Common myeloid progenitor, CD34-positive (primary cell): ENCODE measurements around the gene TBX6.

Source experiments
- CTCF ChIA-PET: fragments of 350-600 bp; sonication (Branson Sonifier 250); formaldehyde crosslinking; loops from one replicate; lab custom pipeline; 2021; ENCODE audit warnings: antibody characterized with exemption; lab: Charles Lee
- POLR2A ChIA-PET: fragments of 350-600 bp; sonication (Branson Sonifier 250); formaldehyde crosslinking; loops from one replicate; lab custom pipeline; 2021; ENCODE audit warnings: antibody characterized with exemption; lab: Charles Lee
- DNase-seq, 3 donors: peaks; one replicate each; pipeline versions ENCODE4 v3.0.0 to v3.0.0-alpha.2; 2013
- H3K27ac ChIP-seq, 2 experiments: 1 replicate in 1 of 2; 2 replicates in 1 of 2; pipeline ENCODE4 v1.7.0; 2013; ENCODE audit warnings: inconsistent platforms in 2 of 2, low read length in 2 of 2, mild to moderate bottlenecking in 2 of 2, low read depth in 1 of 2, moderate library complexity in 1 of 2; ENCODE audit not compliant: severe bottlenecking in 2 of 2, insufficient read depth in 1 of 2, poor library complexity in 1 of 2
- H3K27me3 ChIP-seq, 5 experiments: replicated peaks in 2 of 5; 1 replicate in 3 of 5; 2 replicates in 2 of 5; pipeline versions ENCODE4 v1.6.1 to v1.7.0; 2013; ENCODE audit warnings: low read length in 4 of 5, mild to moderate bottlenecking in 2 of 5, moderate library complexity in 2 of 5, inconsistent platforms in 1 of 5; ENCODE audit not compliant: insufficient read depth in 5 of 5, control insufficient read depth in 4 of 5
- H3K36me3 ChIP-seq, 4 experiments: 1 replicate in 2 of 4; 2 replicates in 2 of 4; pipeline versions ENCODE4 v1.6.1 to v1.7.0; 2013; ENCODE audit warnings: low read length in 3 of 4, control low read depth in 1 of 4, mild to moderate bottlenecking in 1 of 4; ENCODE audit not compliant: control insufficient read depth in 4 of 4, insufficient read depth in 4 of 4
- H3K4me1 ChIP-seq, 4 experiments: 1 replicate in 3 of 4; 2 replicates in 1 of 4; pipeline versions ENCODE4 v1.6.1 to v1.7.1; 2013; ENCODE audit warnings: low read length in 3 of 4, mild to moderate bottlenecking in 3 of 4, control low read depth in 1 of 4, inconsistent platforms in 1 of 4, moderate library complexity in 1 of 4; ENCODE audit not compliant: control insufficient read depth in 4 of 4, insufficient read depth in 4 of 4; ENCODE audit errors: control extremely low read depth in 1 of 4
- H3K4me3 ChIP-seq, 7 experiments: 1 replicate in 4 of 7; 2 replicates in 3 of 7; pipeline versions ENCODE4 v1.5.1 to v1.7.0; 2013; ENCODE audit warnings: mild to moderate bottlenecking in 7 of 7, low read length in 6 of 7, moderate library complexity in 6 of 7, inconsistent platforms in 2 of 7, low read depth in 2 of 7, control low read depth in 1 of 7; ENCODE audit not compliant: insufficient read depth in 4 of 7, control insufficient read depth in 1 of 7; ENCODE audit errors: extremely low read depth in 1 of 7
- H3K9me3 ChIP-seq, 5 experiments: 1 replicate in 4 of 5; 2 replicates in 1 of 5; pipeline versions ENCODE4 v1.6.1 to v1.7.1; 2013; ENCODE audit warnings: low read length in 4 of 5, mild to moderate bottlenecking in 2 of 5, inconsistent platforms in 1 of 5, low read depth in 1 of 5, moderate library complexity in 1 of 5; ENCODE audit not compliant: control insufficient read depth in 4 of 5, insufficient read depth in 2 of 5; ENCODE audit errors: control extremely low read depth in 1 of 5
- WGBS: methylation state at CpG from one replicate; pipeline ENCODE4 v1.1.5; 2013; ENCODE audit not compliant: insufficient coverage; 5-methylcytosine and 5-hydroxymethylcytosine counted together

The TBX6 gene

GRCh38 chr16:30082545-30083090 is 9.1 kb downstream of the TBX6 start:
- H3K36me3 ChIP-seq = peaks cover 15 to 73% (median 58%) of the 10 kb centered on the region in 4 experiments
- CTCF ChIA-PET = interaction anchor here (0.9 to 19.2 kb wide), 6 partner anchors 9 to 77 kb away, joined by 3 to 235 read pairs (median 4); partner anchors contain the start of genes ALDOA, TBX6 and YPEL3
- WGBS = 98% methylated on average over 16 of the region's 20 CpGs

GRCh38 chr16:30079480-30079879 is 12.2 kb downstream of the TBX6 start:
- H3K27me3 ChIP-seq = no peaks in the 10 kb centered on the region
- no peak overlapping the region for H3K27ac ChIP-seq
- ChIA-PET CTCF (interaction anchor here (1.0 to 19.2 kb wide), 6 partner anchors 10 to 23 kb away, joined by 3 to 235 read pairs (median 3); partner anchors contain the start of genes ALDOA, TBX6 and YPEL3), POLR2A (interaction anchor here (0.5 to 1.9 kb wide), 2 partner anchors 12 to 396 kb away, joined by 3 to 8 read pairs; no protein-coding TSS in a partner anchor)
- peaks cover 11 to 67% (median 53%) of the 10 kb centered on the region in 4 experiments for H3K36me3 ChIP-seq
- no peak overlapping the region for H3K4me3 ChIP-seq
- 95% methylated on average over 7 of the region's 7 CpGs for WGBS
- no peak for DNase-seq
- H3K4me1 ChIP-seq = peaks cover 6 to 33% (median 19%) of the 10 kb centered on the region in 4 experiments
- H3K9me3 ChIP-seq = no peaks in the 10 kb centered on the region

More at GRCh38 chr16:30082545-30083090, 9.1 kb downstream of the TBX6 start:
- peaks cover 0 to 8% (median 3%) of the 10 kb centered on the region in 4 experiments for H3K4me1 ChIP-seq
- POLR2A ChIA-PET = no interaction called here
- H3K27ac ChIP-seq = no peak overlapping the region
- H3K27me3 ChIP-seq = no peaks in the 10 kb centered on the region
- no peak overlapping the region for H3K4me3 ChIP-seq
- DNase-seq = peak in 2 of 3 donors; percentile 25 to 31
- H3K9me3 ChIP-seq = no peaks in the 10 kb centered on the region

DNA sequence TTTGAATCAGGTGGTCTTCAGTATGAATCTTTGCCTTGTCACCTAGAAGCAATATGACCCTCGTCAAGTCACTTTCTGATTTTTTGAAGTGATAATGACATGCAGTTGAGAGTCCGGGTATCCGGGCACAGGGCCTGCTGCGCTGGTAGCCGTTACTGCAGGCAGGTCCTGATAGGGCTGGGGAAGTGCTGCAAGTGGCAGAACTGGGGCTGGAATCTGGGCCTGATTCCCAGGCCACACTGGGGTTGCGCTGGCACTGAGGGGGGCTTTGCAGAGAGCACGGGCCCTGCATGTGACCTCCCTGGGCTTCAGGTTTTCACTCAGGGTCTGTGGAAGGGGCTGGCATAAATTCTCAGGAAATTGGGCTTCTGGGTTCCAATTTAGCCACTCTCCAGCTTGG is 13.0 kb downstream of the TBX6 start:
- H3K36me3 ChIP-seq = peaks cover 7 to 59% (median 46%) of the 10 kb centered on the region in 4 experiments
- H3K4me3 ChIP-seq = no peak overlapping the region
- ChIA-PET POLR2A (interaction anchor here (1.9 kb wide), 1 partner anchor 12 kb away, joined by 8 read pairs; no protein-coding TSS in a partner anchor), CTCF (interaction anchor here (1.2 to 19.2 kb wide), 4 partner anchors 10 to 13 kb away, joined by 3 to 235 read pairs (median 6); partner anchors contain the start of genes ALDOA, TBX6 and YPEL3)
- H3K9me3 ChIP-seq = no peaks in the 10 kb centered on the region
- H3K27ac ChIP-seq = peak overlapping the region in 1 of 2 experiments; percentile 36
- peaks cover 6 to 33% (median 19%) of the 10 kb centered on the region in 4 experiments for H3K4me1 ChIP-seq
- no peak for DNase-seq
- no peaks in the 10 kb centered on the region for H3K27me3 ChIP-seq
- 92% methylated on average over 7 of the region's 7 CpGs for WGBS

DNA sequence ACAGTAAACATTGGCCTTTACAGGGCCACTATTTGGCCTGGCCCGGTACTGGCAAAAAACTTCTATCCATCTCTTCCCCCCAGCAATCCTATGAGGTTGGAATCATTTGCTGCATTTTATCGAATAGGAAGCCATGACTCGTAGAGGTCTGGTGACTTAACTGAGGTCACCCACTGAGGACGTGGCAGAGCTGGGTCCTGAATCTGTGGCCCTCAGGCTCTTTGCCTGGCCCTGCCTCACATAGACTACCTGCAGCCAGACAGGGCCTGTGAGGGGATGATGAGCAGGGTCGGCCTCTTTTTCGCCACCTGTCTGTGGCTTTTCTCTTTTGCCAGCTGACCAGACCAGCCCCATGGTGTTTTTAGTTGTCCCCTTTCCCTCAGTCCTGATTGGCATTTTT is 14.1 kb downstream of the TBX6 start:
- peaks cover 6 to 33% (median 19%) of the 10 kb centered on the region in 4 experiments for H3K4me1 ChIP-seq
- H3K36me3 ChIP-seq = peaks cover 5 to 49% (median 38%) of the 10 kb centered on the region in 4 experiments
- H3K27me3 ChIP-seq = no peaks in the 10 kb centered on the region
- H3K9me3 ChIP-seq = no peaks in the 10 kb centered on the region
- POLR2A ChIA-PET = interaction anchor here (1.0 to 1.9 kb wide), 2 partner anchors 9 to 12 kb away, joined by 4 to 8 read pairs; partner anchors contain the start of gene ALDOA
- 95% methylated on average over 6 of the region's 6 CpGs for WGBS
- H3K4me3 ChIP-seq = peak overlapping the region in 2 of 7 experiments; percentile 5 to 94
- DNase-seq = no peak
- CTCF ChIA-PET = interaction anchor here (1.5 to 19.2 kb wide), 3 partner anchors 9 to 14 kb away, joined by 5 to 235 read pairs (median 8); partner anchors contain the start of genes ALDOA, TBX6 and YPEL3
- H3K27ac ChIP-seq = peak overlapping the region; percentile 9 to 91

GRCh38 chr16:30076276-30076791 is 15.4 kb downstream of the TBX6 start:
- WGBS = under 1% methylated on average over 32 of the region's 33 CpGs

GRCh38 chr16:30075503-30076275 is 16.0 kb downstream of the TBX6 start, which contains the start of gene PPP4C:
Gene PPP4C, plus strand, starts transcription at chr16:30075994. Its CDS starts 384 bp downstream, at chr16:30076378.
- H3K4me3 ChIP-seq = peak within 1 kb of the TSS; percentile 80 to 96 (median 91)
- no peaks in the 10 kb centered on the region for H3K9me3 ChIP-seq
- CTCF ChIA-PET = interaction anchor here (1.2 to 19.2 kb wide), 3 partner anchors 9 to 16 kb away, joined by 4 to 235 read pairs (median 5); partner anchors contain the start of genes ALDOA, TBX6 and YPEL3
- H3K27ac ChIP-seq = peak within 1 kb of the TSS; percentile 79 to 91
- peaks cover 6 to 33% (median 19%) of the 10 kb centered on the region in 4 experiments for H3K4me1 ChIP-seq
- H3K36me3 ChIP-seq = peaks cover 8 to 51% (median 37%) of the 10 kb centered on the region in 4 experiments
- H3K27me3 ChIP-seq = no peaks in the 10 kb centered on the region
- DNase-seq = peak; percentile 89 to 93 (median 91)
- POLR2A ChIA-PET = interaction anchor here (0.7 to 1.9 kb wide), 4 partner anchors 9 to 17 kb away, joined by 4 to 11 read pairs (median 6); partner anchors contain the start of genes ALDOA and TBX6
- WGBS = 3% methylated on average over 50 of the region's 67 CpGs

More at GRCh38 chr16:30076276-30076791, 15.4 kb downstream of the TBX6 start:
- CTCF ChIA-PET = interaction anchor here (1.2 to 19.2 kb wide), 4 partner anchors 8 to 15 kb away, joined by 4 to 235 read pairs (median 6); partner anchors contain the start of genes ALDOA, TBX6 and YPEL3
- POLR2A ChIA-PET = interaction anchor here (1.9 kb wide), 2 partner anchors 10 to 16 kb away, joined by 8 to 11 read pairs; partner anchors contain the start of genes ALDOA and TBX6
- peak overlapping the region; percentile 79 to 91 for H3K27ac ChIP-seq
- H3K4me1 ChIP-seq = peaks cover 6 to 33% (median 19%) of the 10 kb centered on the region in 4 experiments
- H3K27me3 ChIP-seq = no peaks in the 10 kb centered on the region
- peak in 1 of 3 donors; percentile 52 for DNase-seq
- no peaks in the 10 kb centered on the region for H3K9me3 ChIP-seq
- peaks cover 10 to 51% (median 38%) of the 10 kb centered on the region in 4 experiments for H3K36me3 ChIP-seq
- H3K4me3 ChIP-seq = peak overlapping the region; percentile 80 to 96 (median 91)
